GM18508 (cell line): ENCODE data around the gene UNKL.
"Not testable (repeated sequence)": the region's sequence is repeated elsewhere in the genome, so short reads cannot be mapped to it uniquely, and the experiment has no call there.

ENCODE experiments used
- ATAC-seq: cut with Tn5 transposase; IDR thresholded peaks from one replicate; pipeline ENCODE4 v1.9.1; 2021; ENCODE audit warnings: moderate number of reproducible peaks; ENCODE audit not compliant: insufficient read depth, unreplicated experiment

The UNKL gene

GRCh38 chr16:1330931-1331711, 83.4 kb downstream of the UNKL start:
- ATAC-seq, result no peak

- ATAC-seq, result no peak
These were observed 84.1 kb downstream of the UNKL start for GRCh38 chr16:1330260-1330914.

- ATAC-seq, result not testable (repeated sequence)
These were observed 85.5 kb downstream of the UNKL start for GRCh38 chr16:1328961-1329360.

- ATAC-seq, result not testable (repeated sequence)
These were observed 86.4 kb downstream of the UNKL start for GRCh38 chr16:1328136-1328535.

GRCh38 chr16:1327619-1327947, 86.9 kb downstream of the UNKL start:
- ATAC-seq, result no peak

DNA sequence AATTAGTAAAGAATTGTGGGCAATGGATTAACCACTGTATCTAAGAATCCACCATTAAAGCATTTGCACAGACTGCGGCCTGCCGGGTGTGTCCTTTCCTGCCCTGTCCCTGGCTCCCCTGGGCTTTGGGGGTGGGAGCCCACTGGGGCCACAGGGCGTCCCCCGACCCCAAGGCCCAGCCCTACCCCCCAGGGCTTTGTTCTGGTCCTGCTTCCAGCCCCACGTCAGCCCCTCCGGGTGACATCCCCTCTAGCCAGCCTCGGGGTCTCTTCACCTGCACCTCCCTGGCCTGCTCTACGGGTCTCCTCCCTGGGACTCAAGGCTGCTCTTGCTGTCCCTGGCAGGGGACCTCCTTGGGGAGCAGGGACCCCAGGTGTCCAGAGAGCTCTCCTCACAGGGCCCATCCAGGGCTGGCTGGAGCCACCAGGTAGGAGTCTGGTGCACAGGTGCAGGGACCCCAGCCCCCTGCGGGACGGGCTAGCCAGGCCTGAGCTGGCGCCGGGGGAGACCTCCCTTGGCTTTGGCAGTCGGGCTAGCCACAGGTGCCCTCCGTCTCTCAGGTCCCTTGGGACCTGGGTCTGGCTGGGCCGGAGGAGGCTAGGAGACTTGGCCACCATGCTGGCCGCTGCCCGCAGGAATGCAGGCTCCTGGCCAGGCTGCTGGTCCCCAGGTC, 87.4 kb downstream of the UNKL start:
- ATAC-seq, result no peak

DNA sequence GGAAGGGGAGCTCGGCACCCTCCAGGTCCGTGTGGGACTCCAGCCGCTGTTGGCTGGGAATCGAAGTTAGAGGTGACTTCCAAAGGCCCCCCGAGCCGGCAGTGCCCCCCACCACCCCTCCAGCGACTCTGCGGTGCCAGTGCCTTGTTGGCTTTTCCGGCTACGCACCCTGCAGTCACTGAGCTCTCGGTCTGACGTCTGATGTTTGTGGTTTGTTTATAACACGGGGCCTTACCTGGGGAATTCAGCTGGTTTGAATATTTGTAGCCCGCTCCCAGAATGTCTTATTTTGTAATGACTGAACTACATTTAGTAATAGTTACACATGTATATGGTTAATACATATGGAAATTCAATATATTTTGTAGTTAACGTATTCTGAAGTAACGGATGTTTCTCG, 88.1 kb downstream of the UNKL start:
- no peak for ATAC-seq

DNA sequence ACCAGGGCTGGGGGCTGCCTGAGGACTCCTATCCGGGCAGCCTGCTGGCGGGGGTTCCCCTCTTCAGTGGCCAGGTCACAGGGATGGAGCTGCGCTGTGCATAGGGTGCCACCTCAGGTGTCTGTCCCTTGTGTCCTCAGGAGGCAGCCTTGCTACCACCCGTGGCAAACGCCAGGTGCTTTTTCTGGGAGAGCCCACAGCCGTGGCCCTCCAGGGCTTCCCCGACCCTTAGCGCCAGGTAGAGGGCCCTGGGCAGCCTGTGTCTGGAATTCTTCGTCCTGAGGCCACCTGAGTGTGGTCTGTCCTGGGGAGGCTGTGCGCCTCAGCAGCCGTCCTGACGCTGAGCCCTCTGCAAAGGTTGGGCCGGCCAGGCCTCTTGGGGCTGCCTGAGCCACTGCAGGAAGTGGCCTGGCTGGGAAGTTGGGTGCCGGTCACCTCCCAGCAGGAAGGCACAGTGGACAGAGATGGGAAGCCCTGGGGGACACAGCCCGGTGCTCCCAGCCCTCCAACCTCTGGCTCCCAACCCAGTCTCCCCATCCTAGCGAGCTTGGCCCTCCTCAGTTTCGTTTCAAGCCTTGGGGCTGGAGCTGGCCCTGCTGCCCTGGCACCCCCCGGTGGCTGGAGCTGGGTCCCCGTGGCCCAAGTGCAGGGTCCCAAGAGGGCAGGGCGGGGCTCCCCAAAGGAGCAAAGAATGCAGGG, 88.7 kb downstream of the UNKL start:
- no peak for ATAC-seq

- ATAC-seq, result no peak
These were observed 89.2 kb downstream of the UNKL start for GRCh38 chr16:1325261-1325660.

GRCh38 chr16:1324286-1324826, 90.1 kb downstream of the UNKL start:
- ATAC-seq, result no peak

DNA sequence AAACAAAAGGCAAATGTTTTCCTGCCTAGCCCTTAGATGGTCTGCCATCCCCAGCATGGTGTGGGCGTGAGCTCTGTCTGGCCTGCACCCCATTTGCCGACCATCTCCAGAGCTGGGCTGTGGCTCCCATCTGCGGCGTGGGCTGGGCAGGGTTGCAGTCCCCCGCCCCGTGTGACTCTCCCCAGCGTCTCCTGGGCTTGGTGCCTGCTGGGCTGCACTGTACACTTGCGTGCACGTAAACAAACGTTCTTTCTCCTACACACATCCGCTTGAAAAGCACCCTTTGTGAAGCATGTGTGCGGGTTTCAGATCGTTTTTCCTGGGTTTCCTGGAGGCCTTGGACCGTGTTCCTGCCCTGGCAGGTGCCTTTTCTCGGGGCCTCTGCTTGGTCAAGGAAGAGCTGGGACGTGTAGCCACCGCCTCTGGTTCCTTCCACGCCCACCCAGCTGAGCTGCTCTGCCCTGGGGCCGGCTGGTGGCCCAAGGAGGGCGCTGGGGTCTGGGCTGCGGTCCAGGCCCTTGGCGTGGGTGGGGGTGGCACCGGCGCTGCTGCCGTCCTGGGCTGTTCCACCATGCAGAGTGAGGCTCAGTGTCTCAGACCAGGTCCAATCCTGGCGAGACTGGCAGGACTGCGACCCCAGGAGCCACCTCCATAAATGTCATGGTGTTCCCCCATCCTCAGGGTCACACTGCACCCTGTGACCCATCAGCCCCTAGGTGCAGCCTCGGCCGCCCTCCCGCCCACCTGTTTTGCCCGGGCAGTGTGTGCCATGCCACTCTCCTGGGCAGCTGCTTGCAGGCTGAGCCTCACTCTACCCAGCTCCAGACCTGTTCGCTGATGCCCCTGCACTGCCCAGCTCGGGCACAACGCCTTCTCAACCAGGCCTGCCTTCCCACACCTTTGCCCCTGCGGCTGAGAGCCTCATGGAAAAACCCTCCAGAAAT, 90.9 kb downstream of the UNKL start:
- no peak for ATAC-seq

- no peak for ATAC-seq
These were observed 92.1 kb downstream of the UNKL start for GRCh38 chr16:1322407-1322806.

DNA sequence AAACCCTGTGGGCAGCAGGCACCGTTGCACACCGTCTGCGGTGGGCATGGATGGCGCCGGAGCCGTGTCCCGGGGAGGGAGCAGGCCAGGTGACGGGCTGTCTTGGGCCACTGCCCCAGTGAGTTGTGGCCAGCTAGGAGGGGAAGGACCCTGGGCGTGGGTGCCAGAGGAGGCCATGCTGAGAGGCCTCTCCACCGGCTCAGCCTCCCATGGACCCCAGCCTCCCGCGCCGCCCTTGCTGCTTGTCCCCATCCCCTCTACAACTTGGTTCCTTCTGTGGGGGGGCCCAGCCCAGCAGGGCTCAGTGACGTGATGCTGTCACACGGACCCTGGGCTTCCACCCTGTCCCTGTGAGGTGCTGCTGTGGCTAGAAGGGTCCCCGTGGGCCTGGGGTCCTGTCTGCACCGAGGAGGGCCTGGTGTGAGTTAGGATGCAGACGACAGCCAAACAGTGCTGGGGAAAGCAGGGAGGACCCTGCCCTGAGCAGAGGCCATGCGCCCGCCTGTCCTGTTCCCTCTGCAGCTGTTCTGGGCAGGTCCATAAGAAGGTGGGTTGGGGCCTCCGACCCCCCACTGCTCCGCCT, 93.8 kb downstream of the UNKL start:
- no peak for ATAC-seq

GRCh38 chr16:1320097-1320496, 94.4 kb downstream of the UNKL start:
- no peak for ATAC-seq

- ATAC-seq, result no peak
These were observed 95.5 kb downstream of the UNKL start for GRCh38 chr16:1319041-1319440.

DNA sequence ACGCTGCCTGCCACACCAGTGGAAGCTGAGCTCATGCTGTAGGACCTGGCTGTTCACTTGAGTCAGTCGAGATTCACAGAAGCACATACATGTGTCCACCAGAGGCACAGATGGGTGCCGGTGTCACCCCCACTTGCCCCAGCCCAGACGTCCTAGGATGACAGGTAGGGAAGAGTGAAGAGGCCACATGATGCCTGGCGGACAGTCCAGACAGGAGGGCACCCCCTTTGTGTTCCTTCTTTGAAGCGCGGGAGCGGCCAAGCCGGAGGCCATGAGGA, 96.3 kb downstream of the UNKL start:
- no peak for ATAC-seq

DNA sequence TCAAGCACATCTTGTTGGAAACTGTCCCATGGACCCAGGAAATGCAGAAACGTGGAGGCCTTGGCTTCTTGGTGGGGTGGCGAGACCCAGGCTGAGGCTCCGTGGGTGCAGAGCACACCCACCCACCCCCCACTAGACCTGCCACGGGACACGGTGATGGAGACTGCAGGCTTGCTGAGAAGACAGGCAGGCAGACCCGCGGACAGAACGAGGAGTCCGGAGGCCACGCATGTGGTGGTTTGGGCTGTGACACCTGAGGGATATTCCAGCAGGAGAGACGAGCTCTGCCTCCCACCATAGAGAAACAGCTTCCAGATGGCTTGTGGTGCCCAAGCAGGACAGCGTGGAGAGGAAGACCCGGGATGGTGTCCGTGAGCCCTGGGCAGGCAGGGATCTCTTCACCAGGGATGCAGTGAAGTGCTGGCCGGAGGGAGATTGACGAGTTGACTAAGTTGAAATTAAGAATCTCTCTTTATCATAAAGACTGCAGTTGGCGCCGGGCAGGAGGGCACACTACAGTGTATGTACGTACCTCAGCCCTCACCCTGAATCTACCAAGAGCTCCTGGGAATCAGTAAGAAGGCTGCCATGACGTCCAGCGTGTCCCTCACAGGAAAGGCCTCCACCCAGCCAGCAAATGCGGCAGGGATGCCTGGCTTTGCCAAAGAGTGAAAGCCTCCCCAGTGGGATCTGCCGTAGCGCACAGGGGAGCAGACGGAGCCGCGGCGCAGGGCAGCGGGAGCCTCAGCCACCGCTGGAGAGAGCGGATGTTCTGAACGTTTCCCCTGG, 96.8 kb downstream of the UNKL start:
- ATAC-seq, result no peak

GRCh38 chr16:1316033-1316405, 98.5 kb downstream of the UNKL start:
- ATAC-seq, result no peak
